Sigmoid colon (tissue), 7 donors: ENCODE measurements around the gene CAMK4. TPM values are rescaled to one million over a fixed set of nuclear protein-coding genes. Genes with fewer than 3 reads are reported as not detected.

Source experiments
- DNase-seq: peaks from one replicate; pipeline ENCODE4 v3.0.0-alpha.2; 2019
- H3K27ac ChIP-seq, 4 donors: fragments of 200-600 bp; sonication (generic); one replicate each; pipeline ENCODE4 v1.5.1; 2016 to 2019; ENCODE audit warnings: mild to moderate bottlenecking in 1 of 4
- H3K27me3 ChIP-seq, 3 donors: fragments of 200-600 bp; sonication (generic); one replicate each; pipeline ENCODE4 v1.5.1; 2019; ENCODE audit warnings: mild to moderate bottlenecking in 1 of 3
- H3K36me3 ChIP-seq, 4 donors: fragments of 200-600 bp; sonication (generic); one replicate each; pipeline ENCODE4 v1.5.1; 2016 to 2019
- H3K4me1 ChIP-seq, 4 donors: fragments of 200-600 bp; sonication (generic); one replicate each; pipeline ENCODE4 v1.5.1; 2017 to 2019
- H3K4me3 ChIP-seq, 4 donors: fragments of 200-600 bp; sonication (generic); one replicate each; pipeline ENCODE4 v1.5.1; 2017 to 2019; ENCODE audit warnings: mild to moderate bottlenecking in 2 of 4, moderate library complexity in 1 of 4
- H3K9me3 ChIP-seq, 4 donors: fragments of 200-600 bp in 3 of 4; sonication (generic) in 3 of 4; one replicate each; pipeline versions ENCODE4 v1.5.1 to v1.6.1; 2013 to 2019
- CTCF ChIP-seq, 4 experiments: fragments of 450-650 bp in 3 of 4; fragments of 200-600 bp in 1 of 4; IDR thresholded peaks; one replicate each; pipeline ENCODE4 v1.5.1; 2016 to 2019; ENCODE audit warnings: antibody characterized with exemption in 4 of 4, mild to moderate bottlenecking in 3 of 4, moderate library complexity in 2 of 4
- EP300 ChIP-seq, 4 donors: sonication (generic); formaldehyde crosslinking; IDR thresholded peaks; one replicate each; pipeline ENCODE4 v1.6.1; 2017; ENCODE audit warnings: antibody characterized with exemption in 4 of 4
- POLR2A ChIP-seq, 2 donors: fragments of 450-650 bp; IDR thresholded peaks; one replicate each; pipeline ENCODE4 v1.6.1; 2016; ENCODE audit warnings: antibody characterized with exemption in 2 of 2, mild to moderate bottlenecking in 2 of 2, moderate library complexity in 2 of 2
- POLR2AphosphoS5 ChIP-seq, 4 donors: sonication (generic); formaldehyde crosslinking; IDR thresholded peaks; one replicate each; pipeline ENCODE4 v1.6.1; 2017; ENCODE audit warnings: antibody characterized with exemption in 4 of 4
- WGBS, 2 donors: extraction: QIAGEN DNeasy Blood & Tissue Kit; methylation state at CpG; one replicate each; pipeline ENCODE4 v1.1.7; 2013; 5-methylcytosine and 5-hydroxymethylcytosine counted together
- intact Hi-C: fragments of 100-400 bp; cut with DNase I; formaldehyde crosslinking; loops from one replicate; pipeline ENCODE4 v1.15.1; 2023
- polyA plus RNA-seq, 3 donors: library from polyadenylated mRNA; stranded (reverse); fragments of 200-250 nt; gene quantifications; one replicate each; pipeline ENCODE4 v1.2.3, GENCODE V29; 2013
- total RNA-seq, 4 donors: library from RNA; depleted of rRNA; stranded (reverse); fragments of >200 nt; gene quantifications; one replicate each; pipeline ENCODE4 v1.1.0, GENCODE V29; 2016
- donor health status: healthy with polysubstance abuse.
- donor health status: Bipolar disorder and iron deficiency.
- donor health status: healthy.

Gene CAMK4
- total and polyA plus RNA-seq, 7 donors, result 0.23 to 4.0 (median 2.3) TPM

GRCh38 chr5:111360173-111360572 is 136.0 kb downstream of the CAMK4 start:
- no peak for DNase-seq
- no peaks in the 10 kb centered on the region for H3K4me1 ChIP-seq
- H3K36me3 ChIP-seq, result no peaks in the 10 kb centered on the region
- intact Hi-C loops, result no loop called here
- no peak overlapping the region for H3K4me3 ChIP-seq
- WGBS, 2 donors, result 52 to 73% methylated on average over 2 of the region's 2 CpGs
- TF ChIP-seq CTCF (IDR thresholded peaks at IDR 0.05) (no peak), POLR2A (IDR thresholded peaks at IDR 0.05) (no peak), POLR2AphosphoS5 (IDR thresholded peaks at IDR 0.05) (no peak), EP300 (IDR thresholded peaks at IDR 0.05) (no peak)
- H3K27ac ChIP-seq, result no peak overlapping the region
- no peaks in the 10 kb centered on the region for H3K27me3 ChIP-seq
- H3K9me3 ChIP-seq, result no peaks in the 10 kb centered on the region

GRCh38 chr5:111364992-111365391 is 140.8 kb downstream of the CAMK4 start:
- DNase-seq, result no peak
- no peaks in the 10 kb centered on the region for H3K36me3 ChIP-seq
- intact Hi-C loops, result no loop called here
- no peak overlapping the region for H3K27ac ChIP-seq
- WGBS, 2 donors, result 72% methylated on average over 2 of the region's 2 CpGs
- no peak for TF ChIP-seq EP300 (IDR thresholded peaks at IDR 0.05)
- no peak for TF ChIP-seq POLR2A (IDR thresholded peaks at IDR 0.05)
- no peak for TF ChIP-seq CTCF (IDR thresholded peaks at IDR 0.05)
- TF ChIP-seq POLR2AphosphoS5 (IDR thresholded peaks at IDR 0.05), result no peak
- H3K4me3 ChIP-seq, result no peak overlapping the region
- no peaks in the 10 kb centered on the region for H3K27me3 ChIP-seq
- H3K4me1 ChIP-seq, result no peaks in the 10 kb centered on the region
- no peaks in the 10 kb centered on the region for H3K9me3 ChIP-seq

GRCh38 chr5:111366388-111366787 is 142.2 kb downstream of the CAMK4 start:
- intact Hi-C loops, result no loop called here
- H3K4me1 ChIP-seq, result no peaks in the 10 kb centered on the region
- H3K36me3 ChIP-seq, result no peaks in the 10 kb centered on the region
- H3K27me3 ChIP-seq, result no peaks in the 10 kb centered on the region
- TF ChIP-seq POLR2AphosphoS5 (IDR thresholded peaks at IDR 0.05) (no peak), CTCF (IDR thresholded peaks at IDR 0.05) (no peak), POLR2A (IDR thresholded peaks at IDR 0.05) (no peak), EP300 (IDR thresholded peaks at IDR 0.05) (no peak)
- H3K4me3 ChIP-seq, result no peak overlapping the region
- no peak overlapping the region for H3K27ac ChIP-seq
- DNase-seq, result no peak
- no peaks in the 10 kb centered on the region for H3K9me3 ChIP-seq

GRCh38 chr5:111367115-111367514 is 142.9 kb downstream of the CAMK4 start:
- WGBS, 2 donors, result 48 to 78% methylated on average over 3 of the region's 3 CpGs
- intact Hi-C loops, result no loop called here
- no peaks in the 10 kb centered on the region for H3K9me3 ChIP-seq
- DNase-seq, result no peak
- no peak overlapping the region for H3K4me3 ChIP-seq
- no peaks in the 10 kb centered on the region for H3K4me1 ChIP-seq
- H3K27me3 ChIP-seq, result no peaks in the 10 kb centered on the region
- no peak for TF ChIP-seq CTCF (IDR thresholded peaks at IDR 0.05)
- no peak for TF ChIP-seq POLR2AphosphoS5 (IDR thresholded peaks at IDR 0.05)
- TF ChIP-seq EP300 (IDR thresholded peaks at IDR 0.05), result no peak
- TF ChIP-seq POLR2A (IDR thresholded peaks at IDR 0.05), result no peak
- no peak overlapping the region for H3K27ac ChIP-seq
- no peaks in the 10 kb centered on the region for H3K36me3 ChIP-seq

GRCh38 chr5:111372799-111373198 is 148.6 kb downstream of the CAMK4 start:
- Histone ChIP-seq H3K4me1 (no peaks in the 10 kb centered on the region), H3K27ac (no peak overlapping the region), H3K9me3 (no peaks in the 10 kb centered on the region), H3K4me3 (no peak overlapping the region), H3K36me3 (no peaks in the 10 kb centered on the region), H3K27me3 (no peaks in the 10 kb centered on the region)
- TF ChIP-seq EP300 (IDR thresholded peaks at IDR 0.05) (no peak), POLR2AphosphoS5 (IDR thresholded peaks at IDR 0.05) (no peak), POLR2A (IDR thresholded peaks at IDR 0.05) (no peak), CTCF (IDR thresholded peaks at IDR 0.05) (no peak)
- intact Hi-C loops, result no loop called here
- DNase-seq, result no peak
- 93 to 94% methylated on average over 1 of the region's 1 CpG for WGBS, 2 donors
